ENCODE measurements around the gene KLHL9. TPM values are rescaled to one million over a fixed set of nuclear protein-coding genes. Genes with fewer than 3 reads are reported as not detected.

The KLHL9 gene
- total RNA-seq, 4 donors from 2014 or later, result 17.7 to 30.7 (median 19.4) TPM

GRCh38 chr9:21357479-21358460 is 22.6 kb upstream of the KLHL9 start:
- no peak for TF ChIP-seq CTCF (IDR thresholded peaks at IDR 0.05)
- ATAC-seq (ENCODE audit: low FRiP score) (no peak), DNase-seq (ENCODE audit: low spot score) (no peak)

- no peak for TF ChIP-seq CTCF (IDR thresholded peaks at IDR 0.05)
- no peak for ATAC-seq (ENCODE audit: low FRiP score)
- no peak for DNase-seq (ENCODE audit: low spot score)
Measured at GRCh38 chr9:21350787-21351186, 15.6 kb upstream of the KLHL9 start, which contains the start of gene IFNA6. Gene IFNA6 (minus strand): TSS chr9:21350887. CDS start chr9:21350887, 0 bp downstream.

- TF ChIP-seq CTCF (IDR thresholded peaks at IDR 0.05), result no peak
- no peak for DNase-seq (ENCODE audit: low spot score)
- ATAC-seq (ENCODE audit: low FRiP score), result no peak
Measured at GRCh38 chr9:21348430-21348970, 13.3 kb upstream of the KLHL9 start.

GRCh38 chr9:21340735-21341134 is 5.5 kb upstream of the KLHL9 start:
- ATAC-seq (ENCODE audit: low FRiP score), result no peak
- no peak for DNase-seq (ENCODE audit: low spot score)
- no peak for TF ChIP-seq CTCF (IDR thresholded peaks at IDR 0.05)

- no peak for TF ChIP-seq CTCF (IDR thresholded peaks at IDR 0.05)
- no peak for ATAC-seq (ENCODE audit: low FRiP score)
- DNase-seq (ENCODE audit: low spot score), result no peak
Measured at GRCh38 chr9:21336457-21336856, 1.3 kb upstream of the KLHL9 start.

- ATAC-seq (ENCODE audit: low FRiP score) (no peak), DNase-seq (ENCODE audit: low spot score) (no peak)
- TF ChIP-seq CTCF (IDR thresholded peaks at IDR 0.05), result no peak
Measured at GRCh38 chr9:21333226-21333625, 2.0 kb downstream of the KLHL9 start.
